HL-60 (cell line): Measurements from ENCODE around the gene CD300LB.

Source experiments
- DNase-seq, 2 experiments: peaks; one replicate each; pipeline ENCODE4 v3.0.0-alpha.2; 2010 to 2020; ENCODE audit warnings: low read depth in 1 of 2, low spot score in 1 of 2
- H3K27ac ChIP-seq: fragments of 250-450 bp; sonication (Bioruptor Pico); replicated peaks from 2 replicates; pipeline ENCODE4 v1.5.1; 2020; ENCODE audit warnings: mild to moderate bottlenecking, moderate library complexity
- H3K27me3 ChIP-seq: fragments of 250-450 bp; sonication (Bioruptor Pico); 2 replicates; pipeline ENCODE4 v1.5.1; 2021; ENCODE audit warnings: mild to moderate bottlenecking, moderate library complexity; ENCODE audit not compliant: insufficient read depth, poor library complexity, severe bottlenecking
- H3K4me3 ChIP-seq: replicated peaks from 2 replicates; pipeline ENCODE4 v1.5.1; 2011; ENCODE audit warnings: mild to moderate bottlenecking, control low read depth, low read length; ENCODE audit not compliant: insufficient read depth
- CTCF ChIP-seq: IDR thresholded peaks from one replicate; pipeline ENCODE4 v1.5.1; 2011; ENCODE audit warnings: low read length, control low read depth, inconsistent platforms; ENCODE audit not compliant: insufficient read depth
- GABPA ChIP-seq: IDR thresholded peaks from 2 replicates; pipeline ENCODE4 v1.6.1; 2012; ENCODE audit warnings: low read depth
- POLR2AphosphoS5 ChIP-seq: IDR thresholded peaks from 2 replicates; pipeline ENCODE4 v1.6.1; 2012; ENCODE audit warnings: low read depth
- REST ChIP-seq: IDR thresholded peaks from 2 replicates; pipeline ENCODE4 v1.6.1; 2012; ENCODE audit warnings: low read depth; ENCODE audit not compliant: insufficient replicate concordance
- SPI1 ChIP-seq: IDR thresholded peaks from 2 replicates; pipeline ENCODE4 v1.6.1; 2012; ENCODE audit warnings: low read depth, mild to moderate bottlenecking, borderline replicate concordance

Gene CD300LB

GRCh38 chr17:74475189-74475588, 56.1 kb downstream of the CD300LB start:
- no peak overlapping the region for H3K27ac ChIP-seq
- no peak overlapping the region for H3K4me3 ChIP-seq
- DNase-seq, result no peak
- TF ChIP-seq CTCF, result no peak
- TF ChIP-seq POLR2AphosphoS5, result no peak
- no peak for TF ChIP-seq REST
- TF ChIP-seq GABPA, result no peak
- no peak for TF ChIP-seq SPI1
- no peaks in the 10 kb centered on the region for H3K27me3 ChIP-seq

GRCh38 chr17:74474043-74474792, 57.1 kb downstream of the CD300LB start:
- DNase-seq, result no peak

GRCh38 chr17:74473294-74473693, 58.0 kb downstream of the CD300LB start:
- Histone ChIP-seq H3K4me3 (no peak overlapping the region), H3K27me3 (no peaks in the 10 kb centered on the region), H3K27ac (no peak overlapping the region)
- no peak for DNase-seq
- TF ChIP-seq SPI1, result no peak
- TF ChIP-seq POLR2AphosphoS5, result no peak
- no peak for TF ChIP-seq CTCF
- no peak for TF ChIP-seq REST

More at GRCh38 chr17:74474043-74474792, 57.1 kb downstream of the CD300LB start:
- Histone ChIP-seq H3K4me3 (no peak overlapping the region), H3K27ac (no peak overlapping the region), H3K27me3 (no peaks in the 10 kb centered on the region)
- TF ChIP-seq REST (no peak), POLR2AphosphoS5 (no peak), SPI1 (no peak)
